ENCODE measurements around the gene ZNF672. TPM values are rescaled to one million over a fixed set of nuclear protein-coding genes. Genes with fewer than 3 reads are reported as not detected.
A peak's percentile ranks its signal among the peaks of the same experiment; 100 is the strongest.

ZNF672 gene
- polyA plus RNA-seq, 1 donor (not counting 4 experiments of a cell fraction or from before 2014, with no cell fraction given) = 12.6 TPM

- dilution Hi-C loops (cut with MboI; ENCODE audit: extremely low pct_ligation_motif_present, low sequenced_read_pairs) = no loop called here
- Histone ChIP-seq H3K79me2 (ENCODE audit: control insufficient read depth, insufficient read depth, low read length) (peaks cover 64% of the 10 kb centered on the region), H3K4me3 (ENCODE audit: control insufficient read depth in 2 of 3, extremely low read depth in 1 of 3, insufficient read depth in 2 of 3, low read depth in 1 of 3, low read length in 3 of 3) (no peak overlapping the region), H3K27me3 (ENCODE audit: control insufficient read depth, extremely low read depth, insufficient read depth, low read length) (no peaks in the 10 kb centered on the region), H4K20me1 (ENCODE audit: control insufficient read depth, extremely low read depth, insufficient read depth, low read length) (no peaks in the 10 kb centered on the region), H3K9me3 (ENCODE audit: control insufficient read depth, low read depth, low read length) (no peaks in the 10 kb centered on the region), H3K4me1 (ENCODE audit: control insufficient read depth, extremely low read depth, insufficient read depth, low read length) (peaks cover 21% of the 10 kb centered on the region), H3K4me2 (ENCODE audit: control insufficient read depth, extremely low read depth, insufficient read depth, low read depth, low read length) (no peak overlapping the region), H3K36me3 (ENCODE audit: control insufficient read depth in 2 of 2, extremely low read depth in 1 of 2, insufficient read depth in 2 of 2, low read length in 2 of 2) (peaks cover 19 to 25% of the 10 kb centered on the region in 2 experiments), H2AFZ (ENCODE audit: control insufficient read depth, low read length) (no peak overlapping the region), H3K9me1 (ENCODE audit: control insufficient read depth, extremely low read depth, insufficient read depth, low read length) (peaks cover 2% of the 10 kb centered on the region), H3K27ac (ENCODE audit: control insufficient read depth, insufficient read depth, low read length) (no peak overlapping the region), H3K9ac (ENCODE audit: control insufficient read depth, extremely low read depth, insufficient read depth, low read length) (no peak overlapping the region)
- no peak for FAIRE-seq
- TF ChIP-seq EZH2 (IDR thresholded peaks at IDR 0.05; ENCODE audit: low read length) = no peak
- TF ChIP-seq CTCF (optimal IDR thresholded peaks at IDR 0.05 in 1 of 3, IDR thresholded peaks at IDR 0.05 in 1 of 3, conservative IDR thresholded peaks at IDR 0.05 in 1 of 3; ENCODE audit: extremely low read depth in 1 of 3, insufficient read depth in 2 of 3, low read length in 3 of 3) = no peak
- DNase-seq (ENCODE audit: low read depth, low spot score) = no peak
These were observed 16.4 kb upstream of the ZNF672 start for GRCh38 chr1:248821641-248822040.

GRCh38 chr1:248822148-248823032 is 15.6 kb upstream of the ZNF672 start:
- H3K4me2 ChIP-seq (ENCODE audit: control insufficient read depth, extremely low read depth, insufficient read depth, low read depth, low read length) = peak overlapping the region; percentile 33
- no peaks in the 10 kb centered on the region for H4K20me1 ChIP-seq (ENCODE audit: control insufficient read depth, extremely low read depth, insufficient read depth, low read length)
- H3K4me3 ChIP-seq (ENCODE audit: control insufficient read depth in 2 of 3, extremely low read depth in 1 of 3, insufficient read depth in 2 of 3, low read depth in 1 of 3, low read length in 3 of 3) = no peak overlapping the region
- no peaks in the 10 kb centered on the region for H3K9me3 ChIP-seq (ENCODE audit: control insufficient read depth, low read depth, low read length)
- H3K4me1 ChIP-seq (ENCODE audit: control insufficient read depth, extremely low read depth, insufficient read depth, low read length) = peaks cover 24% of the 10 kb centered on the region
- no peak overlapping the region for H3K27ac ChIP-seq (ENCODE audit: control insufficient read depth, insufficient read depth, low read length)
- no peak overlapping the region for H3K9ac ChIP-seq (ENCODE audit: control insufficient read depth, extremely low read depth, insufficient read depth, low read length)
- H2AFZ ChIP-seq (ENCODE audit: control insufficient read depth, low read length) = no peak overlapping the region
- peaks cover 2% of the 10 kb centered on the region for H3K9me1 ChIP-seq (ENCODE audit: control insufficient read depth, extremely low read depth, insufficient read depth, low read length)
- FAIRE-seq = no peak
- dilution Hi-C loops (cut with MboI; ENCODE audit: extremely low pct_ligation_motif_present, low sequenced_read_pairs) = no loop called here
- peaks cover 62% of the 10 kb centered on the region for H3K79me2 ChIP-seq (ENCODE audit: control insufficient read depth, insufficient read depth, low read length)
- TF ChIP-seq EZH2 (IDR thresholded peaks at IDR 0.05; ENCODE audit: low read length) (no peak), CTCF (optimal IDR thresholded peaks at IDR 0.05 in 1 of 3, IDR thresholded peaks at IDR 0.05 in 1 of 3, conservative IDR thresholded peaks at IDR 0.05 in 1 of 3; ENCODE audit: extremely low read depth in 1 of 3, insufficient read depth in 2 of 3, low read length in 3 of 3) (no peak)
- H3K27me3 ChIP-seq (ENCODE audit: control insufficient read depth, extremely low read depth, insufficient read depth, low read length) = no peaks in the 10 kb centered on the region
- peaks cover 15 to 23% of the 10 kb centered on the region in 2 experiments for H3K36me3 ChIP-seq (ENCODE audit: control insufficient read depth in 2 of 2, extremely low read depth in 1 of 2, insufficient read depth in 2 of 2, low read length in 2 of 2)
- no peak for DNase-seq (ENCODE audit: low read depth, low spot score)
